HG03066 (cell line): ENCODE measurements around the gene SIAH3.

Experiments used
- ATAC-seq: cut with Tn5 transposase; IDR thresholded peaks from one replicate; pipeline ENCODE4 v1.9.1; 2021; ENCODE audit warnings: low read depth; ENCODE audit not compliant: unreplicated experiment

The SIAH3 gene

DNA sequence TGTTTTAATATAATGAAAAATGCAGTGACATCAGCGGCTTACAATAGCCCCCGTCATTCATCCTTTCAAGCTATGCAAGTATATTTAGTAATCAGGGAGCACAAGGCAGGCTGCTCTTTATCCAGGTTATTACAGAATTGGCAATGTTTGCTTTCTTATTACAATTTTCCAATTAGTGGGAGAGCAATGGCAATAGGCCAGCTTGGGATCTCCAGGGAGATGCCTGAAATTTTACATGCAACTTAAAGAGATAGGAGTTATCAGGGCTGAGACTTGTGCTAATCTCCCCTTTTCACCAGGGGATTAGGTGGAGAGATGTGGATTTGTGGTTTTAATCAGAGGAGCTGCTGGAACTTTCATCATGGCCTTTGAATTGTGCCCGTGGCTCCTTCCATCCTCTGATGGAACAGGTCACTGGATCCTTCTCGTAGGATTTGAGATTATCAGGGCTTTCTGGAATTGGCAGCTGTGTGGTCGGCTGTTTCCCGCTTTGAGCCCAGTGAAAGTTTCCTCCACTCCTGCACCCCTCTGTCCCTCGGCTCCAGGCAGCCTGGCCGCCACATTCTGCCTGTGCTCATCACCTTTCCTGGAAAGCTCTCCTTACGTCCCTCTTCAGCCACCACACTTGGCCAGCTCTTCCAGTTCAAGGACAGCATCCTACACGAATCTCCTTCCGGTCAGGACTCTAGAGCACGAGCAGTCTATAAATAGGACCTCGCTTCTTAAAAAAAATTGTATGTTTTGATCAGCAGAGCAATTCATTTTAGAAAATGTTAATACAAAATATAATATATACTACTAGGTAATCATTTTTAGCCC is 102.4 kb downstream of the SIAH3 start:
- no peak for ATAC-seq

- no peak for ATAC-seq
Measured at GRCh38 chr13:45747071-45747470, 104.5 kb downstream of the SIAH3 start.

GRCh38 chr13:45744979-45745378 is 106.6 kb downstream of the SIAH3 start:
- ATAC-seq: no peak

DNA sequence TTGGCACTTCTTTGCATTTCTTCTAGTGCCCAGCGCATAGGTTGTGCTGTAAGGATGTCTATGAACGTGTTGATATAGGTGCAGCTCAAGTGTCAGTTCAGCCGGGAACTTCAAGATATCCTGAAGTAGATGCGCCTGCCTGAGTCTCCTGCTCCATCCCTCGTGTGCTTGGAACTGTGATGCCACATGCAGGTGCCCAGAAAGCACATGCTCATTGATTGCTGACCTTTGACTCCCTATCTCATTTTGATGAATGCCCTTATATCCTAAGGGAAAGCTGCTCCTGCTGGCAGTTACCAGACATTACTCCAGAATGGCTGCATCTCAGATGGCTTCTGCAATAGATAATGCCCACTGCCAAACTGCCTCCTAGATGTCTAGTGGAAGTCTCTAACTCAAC is 108.6 kb downstream of the SIAH3 start:
- ATAC-seq: no peak

- no peak for ATAC-seq
Measured at GRCh38 chr13:45737571-45738017, 114.0 kb downstream of the SIAH3 start.

DNA sequence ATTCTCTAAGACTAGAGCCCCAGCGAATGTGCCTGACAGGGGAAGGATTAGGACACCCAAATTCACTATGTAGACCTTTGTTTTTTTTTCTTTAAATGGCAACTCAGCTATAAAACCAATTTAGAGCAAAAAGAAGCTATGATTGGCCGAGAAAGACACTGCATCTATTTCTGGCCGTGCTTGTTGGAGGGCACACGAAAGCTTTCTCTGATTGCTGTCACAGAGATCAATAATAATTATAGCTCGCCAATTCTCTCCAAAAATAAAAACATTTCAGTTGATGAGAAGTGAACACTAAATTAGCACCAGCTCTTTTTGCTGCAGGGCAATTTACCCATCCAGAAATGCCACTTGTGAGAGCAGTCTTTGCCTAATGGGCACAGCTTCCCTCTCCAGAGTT is 118.2 kb downstream of the SIAH3 start:
- ATAC-seq: no peak

DNA sequence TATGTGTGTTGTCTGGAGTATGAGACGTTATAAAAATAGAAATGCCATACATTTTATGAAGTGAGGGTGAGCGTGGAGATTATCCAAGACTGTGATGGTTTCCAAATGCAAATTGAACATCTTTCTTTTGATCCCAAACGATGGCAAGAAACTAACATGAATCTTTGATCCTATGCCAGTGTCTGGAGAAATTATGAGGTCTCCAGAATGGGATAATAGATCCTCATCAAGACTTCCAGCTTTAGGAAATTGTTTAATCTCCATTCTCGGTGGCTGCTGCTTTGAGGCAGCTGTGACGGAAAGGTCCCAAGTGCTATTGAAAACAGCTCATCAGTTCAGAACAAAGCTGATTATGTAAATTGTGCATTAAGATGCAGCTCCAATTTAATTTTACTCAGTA is 118.6 kb downstream of the SIAH3 start:
- no peak for ATAC-seq

GRCh38 chr13:45731455-45731854 is 120.1 kb downstream of the SIAH3 start:
- ATAC-seq: no peak

DNA sequence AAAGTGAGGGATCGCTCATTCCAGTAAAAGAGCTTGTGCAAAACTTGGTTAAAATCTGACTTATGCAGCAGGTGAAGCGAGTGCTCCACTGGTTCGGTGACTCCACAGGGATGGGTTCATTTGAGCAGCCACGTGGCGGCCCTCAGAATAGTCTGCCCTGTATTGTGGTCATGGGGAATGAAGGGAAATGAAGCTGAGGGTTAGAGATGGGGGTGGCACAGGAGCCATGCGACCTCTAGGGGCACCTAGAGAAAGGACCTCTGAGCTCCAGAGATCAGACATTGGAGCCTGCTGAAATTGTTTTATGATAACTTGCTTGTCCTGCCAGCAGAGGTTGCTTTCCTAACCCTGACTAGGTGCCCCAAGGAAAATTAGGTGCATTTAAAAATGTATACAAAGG is 122.8 kb downstream of the SIAH3 start:
- peak; percentile 72 for ATAC-seq
